Measurements from ENCODE around the gene RNF225.

RNF225 gene

GRCh38 chr19:58392945-58393724 is 2.3 kb upstream of the RNF225 start:
- Mint-ChIP-seq H3K36me3 (peaks cover 52% of the 10 kb centered on the region), H3K9me3 (no peaks in the 10 kb centered on the region), H3K4me1 (peaks cover 38% of the 10 kb centered on the region), H3K27me3 (peaks cover 37% of the 10 kb centered on the region), H3K4me3 (no peak overlapping the region), H3K27ac (no peak overlapping the region)
- DNase-seq, result no peak
- CTCF ChIA-PET, result no interaction called here

- H3K27me3 Mint-ChIP-seq, result peaks cover 41% of the 10 kb centered on the region
- no peak overlapping the region for H3K4me3 Mint-ChIP-seq
- CTCF ChIA-PET, result no interaction called here
- H3K36me3 Mint-ChIP-seq, result peaks cover 49% of the 10 kb centered on the region
- H3K4me1 Mint-ChIP-seq, result peaks cover 32% of the 10 kb centered on the region
- H3K9me3 Mint-ChIP-seq, result no peaks in the 10 kb centered on the region
- no peak for DNase-seq
- H3K27ac Mint-ChIP-seq, result no peak overlapping the region
These were observed 1.8 kb upstream of the RNF225 start for GRCh38 chr19:58393725-58394033.

GRCh38 chr19:58394821-58395219 is 636 bp upstream of the RNF225 start:
- Mint-ChIP-seq H3K4me3 (no peak overlapping the region), H3K27ac (no peak overlapping the region), H3K36me3 (peaks cover 41% of the 10 kb centered on the region), H3K27me3 (peaks cover 44% of the 10 kb centered on the region), H3K9me3 (no peaks in the 10 kb centered on the region), H3K4me1 (peaks cover 26% of the 10 kb centered on the region)
- DNase-seq, result no peak
- CTCF ChIA-PET, result no interaction called here

GRCh38 chr19:58395979-58396627 is 647 bp downstream of the RNF225 start:
- H3K4me1 Mint-ChIP-seq, result peaks cover 29% of the 10 kb centered on the region
- peaks cover 49% of the 10 kb centered on the region for H3K27me3 Mint-ChIP-seq
- DNase-seq, result no peak
- no peak overlapping the region for H3K4me3 Mint-ChIP-seq
- no peak overlapping the region for H3K27ac Mint-ChIP-seq
- H3K36me3 Mint-ChIP-seq, result peaks cover 34% of the 10 kb centered on the region
- CTCF ChIA-PET, result no interaction called here
- H3K9me3 Mint-ChIP-seq, result no peaks in the 10 kb centered on the region

GRCh38 chr19:58396691-58397532 is 1.5 kb downstream of the RNF225 start:
- no peak overlapping the region for H3K4me3 Mint-ChIP-seq
- peaks cover 28% of the 10 kb centered on the region for H3K36me3 Mint-ChIP-seq
- no peaks in the 10 kb centered on the region for H3K9me3 Mint-ChIP-seq
- CTCF ChIA-PET, result no interaction called here
- peaks cover 53% of the 10 kb centered on the region for H3K27me3 Mint-ChIP-seq
- DNase-seq, result no peak
- H3K4me1 Mint-ChIP-seq, result peaks cover 31% of the 10 kb centered on the region
- H3K27ac Mint-ChIP-seq, result no peak overlapping the region

- peaks cover 29% of the 10 kb centered on the region for H3K4me1 Mint-ChIP-seq
- H3K27me3 Mint-ChIP-seq, result peaks cover 53% of the 10 kb centered on the region
- DNase-seq, result no peak
- CTCF ChIA-PET, result no interaction called here
- H3K27ac Mint-ChIP-seq, result no peak overlapping the region
- H3K4me3 Mint-ChIP-seq, result no peak overlapping the region
- H3K36me3 Mint-ChIP-seq, result peaks cover 27% of the 10 kb centered on the region
- no peaks in the 10 kb centered on the region for H3K9me3 Mint-ChIP-seq
These were observed 2.1 kb downstream of the RNF225 start for GRCh38 chr19:58397533-58398037.

- H3K27me3 Mint-ChIP-seq, result peaks cover 53% of the 10 kb centered on the region
- no peak for DNase-seq
- peaks cover 23% of the 10 kb centered on the region for H3K36me3 Mint-ChIP-seq
- CTCF ChIA-PET, result no interaction called here
- H3K4me1 Mint-ChIP-seq, result peaks cover 28% of the 10 kb centered on the region
- no peak overlapping the region for H3K27ac Mint-ChIP-seq
- no peak overlapping the region for H3K4me3 Mint-ChIP-seq
- H3K9me3 Mint-ChIP-seq, result no peaks in the 10 kb centered on the region
These were observed 2.6 kb downstream of the RNF225 start for GRCh38 chr19:58398087-58398486.

GRCh38 chr19:58398545-58398944 is 3.1 kb downstream of the RNF225 start:
- Mint-ChIP-seq H3K27me3 (peaks cover 53% of the 10 kb centered on the region), H3K9me3 (no peaks in the 10 kb centered on the region), H3K4me1 (peaks cover 30% of the 10 kb centered on the region), H3K36me3 (peaks cover 19% of the 10 kb centered on the region), H3K4me3 (no peak overlapping the region), H3K27ac (no peak overlapping the region)
- CTCF ChIA-PET, result no interaction called here
- no peak for DNase-seq

- CTCF ChIA-PET, result interaction anchor here (1.0 kb wide), 1 partner anchor 114 kb away, joined by 3 read pairs; no protein-coding TSS in a partner anchor
- Mint-ChIP-seq H3K9me3 (no peaks in the 10 kb centered on the region), H3K36me3 (peaks cover 7% of the 10 kb centered on the region), H3K4me1 (peaks cover 30% of the 10 kb centered on the region), H3K27me3 (peaks cover 46% of the 10 kb centered on the region), H3K4me3 (peak overlapping the region; percentile 43), H3K27ac (no peak overlapping the region)
- DNase-seq, result no peak
These were observed 4.4 kb downstream of the RNF225 start for GRCh38 chr19:58399903-58400302.

- Mint-ChIP-seq H3K36me3 (peaks cover 5% of the 10 kb centered on the region), H3K27me3 (peaks cover 41% of the 10 kb centered on the region), H3K9me3 (no peaks in the 10 kb centered on the region), H3K4me3 (peak overlapping the region; percentile 92), H3K27ac (no peak overlapping the region), H3K4me1 (peaks cover 29% of the 10 kb centered on the region)
- CTCF ChIA-PET, result interaction anchor here (1.0 kb wide), 1 partner anchor 114 kb away, joined by 3 read pairs; no protein-coding TSS in a partner anchor
- DNase-seq, result no peak
These were observed 5.0 kb downstream of the RNF225 start for GRCh38 chr19:58400316-58400915.

- peaks cover 34% of the 10 kb centered on the region for H3K27me3 Mint-ChIP-seq
- H3K4me3 Mint-ChIP-seq, result peak overlapping the region; percentile 92
- H3K27ac Mint-ChIP-seq, result peak overlapping the region; percentile 93
- H3K4me1 Mint-ChIP-seq, result peaks cover 29% of the 10 kb centered on the region
- H3K36me3 Mint-ChIP-seq, result peaks cover 2% of the 10 kb centered on the region
- peak; percentile 100 for DNase-seq
- H3K9me3 Mint-ChIP-seq, result no peaks in the 10 kb centered on the region
- CTCF ChIA-PET, result interaction anchor here (1.0 kb wide), 1 partner anchor 113 kb away, joined by 3 read pairs; no protein-coding TSS in a partner anchor
These were observed 5.7 kb downstream of the RNF225 start for GRCh38 chr19:58400916-58401839.

- peak overlapping the region; percentile 57 for H3K4me3 Mint-ChIP-seq
- no peaks in the 10 kb centered on the region for H3K9me3 Mint-ChIP-seq
- peaks cover 4% of the 10 kb centered on the region for H3K36me3 Mint-ChIP-seq
- H3K4me1 Mint-ChIP-seq, result peaks cover 36% of the 10 kb centered on the region
- peaks cover 27% of the 10 kb centered on the region for H3K27me3 Mint-ChIP-seq
- H3K27ac Mint-ChIP-seq, result no peak overlapping the region
- CTCF ChIA-PET, result interaction anchor here (0.7 kb wide), 1 partner anchor 20 kb away, joined by 3 read pairs; no protein-coding TSS in a partner anchor
- peak; percentile 45 for DNase-seq
These were observed 6.5 kb downstream of the RNF225 start for GRCh38 chr19:58401840-58402421.
